IMR-90 (cell line): ENCODE data around the gene NEUROD2. TPM values are rescaled to one million over a fixed set of nuclear protein-coding genes. Genes with fewer than 3 reads are reported as not detected.

Source experiments
- ATAC-seq: fragments of 200-7000 bp; cut with Tn5 transposase; 2 replicates; pipeline ENCODE4 v1.9.1; 2020; ENCODE audit warnings: low read depth, mild to moderate bottlenecking, moderate library complexity
- BruUV-seq: library from RNA; stranded (reverse); fragments of 400-500 nt; replicated peaks from 2 replicates; lab custom pipeline; 2021; lab: Mats Ljungman, UMichigan
- CTCF ChIA-PET: fragments of 300-600 bp; formaldehyde crosslinking; extraction: SDS; loops from one replicate; lab custom pipeline; 2021; ENCODE audit warnings: antibody characterized with exemption; lab: Yijun Ruan, JAX
- POLR2A ChIA-PET: fragments of 300-600 bp; sonication (Branson Sonifier 250); formaldehyde crosslinking; loops from one replicate; lab custom pipeline; 2022; ENCODE audit warnings: antibody characterized with exemption; ENCODE audit not compliant: unreplicated experiment; lab: Charles Lee
- DNase-seq: peaks from one replicate; pipeline ENCODE4 v3.0.0; 2013
- H2AFZ ChIP-seq: replicated peaks from 2 replicates; pipeline ENCODE3; 2013; ENCODE audit warnings: low read length, mild to moderate bottlenecking; ENCODE audit not compliant: poor library complexity
- H2AK5ac ChIP-seq: 2 replicates; pipeline ENCODE4 v1.6.1; 2013; ENCODE audit warnings: low read depth, low read length, inconsistent platforms
- H2AK9ac ChIP-seq: replicated peaks from 2 replicates; pipeline ENCODE3; 2013; ENCODE audit warnings: mild to moderate bottlenecking, low read depth, low read length, moderate library complexity; ENCODE audit not compliant: poor library complexity
- H2BK120ac ChIP-seq: 2 replicates; pipeline ENCODE4 v1.6.1; 2013; ENCODE audit warnings: low read depth, low read length, inconsistent platforms
- H2BK15ac ChIP-seq: 3 replicates; pipeline ENCODE4 v1.6.1; 2013; ENCODE audit warnings: low read depth, low read length, inconsistent platforms
- H2BK20ac ChIP-seq: 2 replicates; pipeline ENCODE4 v1.6.1; 2013; ENCODE audit warnings: low read depth, mild to moderate bottlenecking, inconsistent platforms, low read length, moderate library complexity
- H2BK5ac ChIP-seq: 2 replicates; pipeline ENCODE4 v1.6.1; 2013; ENCODE audit warnings: mild to moderate bottlenecking, low read depth, low read length, inconsistent platforms; ENCODE audit not compliant: poor library complexity, severe bottlenecking
- H3K14ac ChIP-seq: replicated peaks from 2 replicates; pipeline ENCODE4 v1.6.1; 2013; ENCODE audit warnings: low read depth, low read length, inconsistent platforms
- H3K18ac ChIP-seq: 2 replicates; pipeline ENCODE4 v1.6.1; 2013; ENCODE audit warnings: low read depth, low read length, control low read depth
- H3K23ac ChIP-seq: 2 replicates; pipeline ENCODE4 v1.6.1; 2013; ENCODE audit warnings: low read depth, low read length, inconsistent platforms
- H3K27ac ChIP-seq: 2 replicates; pipeline ENCODE4 v1.5.1; 2013; ENCODE audit warnings: mild to moderate bottlenecking, control low read depth, low read length; ENCODE audit not compliant: insufficient read depth
- H3K27me3 ChIP-seq: 2 replicates; pipeline ENCODE4 v1.6.1; 2013; ENCODE audit warnings: low read length; ENCODE audit not compliant: control insufficient read depth, insufficient read depth
- H3K36me3 ChIP-seq: 2 replicates; pipeline ENCODE4 v1.6.1; 2013; ENCODE audit warnings: low read length, mixed read lengths; ENCODE audit not compliant: control insufficient read depth, insufficient read depth
- H3K4ac ChIP-seq: 2 replicates; pipeline ENCODE4 v1.6.1; 2013; ENCODE audit warnings: low read depth, low read length, inconsistent platforms
- H3K4me1 ChIP-seq: 2 replicates; pipeline ENCODE4 v1.6.1; 2013; ENCODE audit warnings: low read length, mixed read lengths; ENCODE audit not compliant: control insufficient read depth, insufficient read depth
- H3K4me2 ChIP-seq: 2 replicates; pipeline ENCODE4 v1.6.1; 2013; ENCODE audit warnings: low read depth, mild to moderate bottlenecking, control low read depth, low read length, moderate library complexity
- H3K4me3 ChIP-seq: 2 replicates; pipeline ENCODE4 v1.5.1; 2013; ENCODE audit warnings: low read depth, mild to moderate bottlenecking, control low read depth, low read length, moderate library complexity; ENCODE audit not compliant: insufficient read depth
- H3K56ac ChIP-seq: 2 replicates; pipeline ENCODE4 v1.6.1; 2013; ENCODE audit warnings: low read length, inconsistent platforms; ENCODE audit not compliant: insufficient read depth; ENCODE audit errors: extremely low read depth
- H3K79me1 ChIP-seq, 2 experiments: 2 replicates each; pipeline ENCODE4 v1.6.1; 2013; ENCODE audit warnings: low read length in 2 of 2, inconsistent platforms in 1 of 2, low read depth in 1 of 2
- H3K9ac ChIP-seq: 2 replicates; pipeline ENCODE4 v1.6.1; 2013; ENCODE audit warnings: low read depth, low read length, control low read depth
- H3K9me1 ChIP-seq: 2 replicates; pipeline ENCODE4 v1.6.1; 2013; ENCODE audit warnings: low read length, inconsistent platforms; ENCODE audit not compliant: insufficient read depth
- H3K9me3 ChIP-seq: 2 replicates; pipeline ENCODE4 v1.6.1; 2013; ENCODE audit warnings: low read length; ENCODE audit not compliant: control insufficient read depth, insufficient read depth
- H4K20me1 ChIP-seq: 2 replicates; pipeline ENCODE4 v1.6.1; 2013; ENCODE audit warnings: low read length, inconsistent platforms; ENCODE audit not compliant: insufficient read depth
- H4K5ac ChIP-seq: 2 replicates; pipeline ENCODE4 v1.6.1; 2013; ENCODE audit warnings: mild to moderate bottlenecking, low read depth, low read length, control low read depth
- H4K8ac ChIP-seq, 2 experiments: 2 replicates each; pipeline ENCODE4 v1.6.1; 2013; ENCODE audit warnings: low read depth in 2 of 2, low read length in 2 of 2, control low read depth in 1 of 2, inconsistent platforms in 1 of 2
- H4K91ac ChIP-seq: 2 replicates; pipeline ENCODE4 v1.6.1; 2013; ENCODE audit warnings: low read depth, low read length, inconsistent platforms; ENCODE audit not compliant: insufficient read depth
- BHLHE40 ChIP-seq: fragments of 150-350 bp; IDR thresholded peaks from 2 replicates; pipeline ENCODE4 v1.6.1; 2016; ENCODE audit warnings: mild to moderate bottlenecking, low read depth, low read length
- CEBPB ChIP-seq: IDR thresholded peaks from 2 replicates; pipeline ENCODE4 v1.6.1; 2012; ENCODE audit warnings: low read depth, low read length, improper control_type of control experiment
- FOS ChIP-seq: fragments of 150-350 bp; IDR thresholded peaks from 2 replicates; pipeline ENCODE4 v1.6.1; 2016; ENCODE audit warnings: low read depth, low read length
- MAZ ChIP-seq: IDR thresholded peaks from 2 replicates; pipeline ENCODE4 v1.6.1; 2012; ENCODE audit warnings: low read depth, mild to moderate bottlenecking, low read length, improper control_type of control experiment, moderate library complexity, borderline replicate concordance
- MXI1 ChIP-seq: IDR thresholded peaks from 2 replicates; pipeline ENCODE4 v1.6.1; 2012; ENCODE audit warnings: low read depth, mild to moderate bottlenecking, low read length, moderate library complexity, borderline replicate concordance
- NFE2L2 ChIP-seq: fragments of 150-350 bp; IDR thresholded peaks from 2 replicates; pipeline ENCODE4 v1.6.1; 2016; ENCODE audit warnings: low read depth, mild to moderate bottlenecking, low read length
- RAD21 ChIP-seq: IDR thresholded peaks from 2 replicates; pipeline ENCODE4 v1.6.1; 2012; ENCODE audit warnings: low read length, improper control_type of control experiment
- RCOR1 ChIP-seq: IDR thresholded peaks from 2 replicates; pipeline ENCODE4 v1.6.1; 2012; ENCODE audit warnings: mild to moderate bottlenecking, low read length, improper control_type of control experiment; ENCODE audit not compliant: insufficient replicate concordance
- RFX5 ChIP-seq: IDR thresholded peaks from 2 replicates; pipeline ENCODE4 v1.8.0; 2012; ENCODE audit warnings: low read depth, mild to moderate bottlenecking, low read length, moderate library complexity
- WGBS, 2 experiments: methylation state at CpG; one replicate each; pipeline versions ENCODE4 v1.1.5 to v1.1.7; 2013; ENCODE audit warnings: missing lambda C conversion rate in 2 of 2; ENCODE audit not compliant: insufficient read length in 1 of 2; ENCODE audit errors: extremely low coverage in 2 of 2; 5-methylcytosine and 5-hydroxymethylcytosine counted together
- dilution Hi-C: fragments of 300-500 bp; cut with HindIII; formaldehyde crosslinking; loops from one replicate; pipeline ENCODE4 v1.14.3; 2018; ENCODE audit warnings: low sequenced_read_pairs; ENCODE audit not compliant: unreplicated experiment
- in situ Hi-C: fragments of 300-500 bp; cut with MboI; formaldehyde crosslinking; loops from 3 replicates; pipeline ENCODE4 v1.14.3; 2019; ENCODE audit warnings: low sequenced_read_pairs, inconsistent platforms, mixed read lengths
- intact Hi-C: fragments of 100-400 bp; cut with micrococcal nuclease; formaldehyde crosslinking; loops from 2 replicates; pipeline ENCODE4 v1.10.0; 2022
- polyA plus RNA-seq, 3 experiments: library from polyadenylated mRNA; depleted of rRNA; stranded (reverse); fragments of >200 nt; gene quantifications; 2 replicates each; pipeline ENCODE4 v1.2.3, GENCODE V29; 2012; ENCODE audit warnings: low replicate concordance in 1 of 3
- total RNA-seq: library from RNA; depleted of rRNA; stranded (reverse); fragments of >200 nt; gene quantifications from 2 replicates; pipeline ENCODE4 v1.2.3, GENCODE V29; 2012
- TF ChIP-seq, protein P1 (sequence below): conservative IDR thresholded peaks from 2 replicates; pipeline ENCODE4 v1.5.1; 2012; ENCODE audit warnings: mild to moderate bottlenecking, low read depth, low read length, improper control_type of control experiment

NEUROD2 gene
- total and polyA plus RNA-seq, 2 of the 4 experiments (the other 2 are of a cell fraction), result not detected

DNA sequence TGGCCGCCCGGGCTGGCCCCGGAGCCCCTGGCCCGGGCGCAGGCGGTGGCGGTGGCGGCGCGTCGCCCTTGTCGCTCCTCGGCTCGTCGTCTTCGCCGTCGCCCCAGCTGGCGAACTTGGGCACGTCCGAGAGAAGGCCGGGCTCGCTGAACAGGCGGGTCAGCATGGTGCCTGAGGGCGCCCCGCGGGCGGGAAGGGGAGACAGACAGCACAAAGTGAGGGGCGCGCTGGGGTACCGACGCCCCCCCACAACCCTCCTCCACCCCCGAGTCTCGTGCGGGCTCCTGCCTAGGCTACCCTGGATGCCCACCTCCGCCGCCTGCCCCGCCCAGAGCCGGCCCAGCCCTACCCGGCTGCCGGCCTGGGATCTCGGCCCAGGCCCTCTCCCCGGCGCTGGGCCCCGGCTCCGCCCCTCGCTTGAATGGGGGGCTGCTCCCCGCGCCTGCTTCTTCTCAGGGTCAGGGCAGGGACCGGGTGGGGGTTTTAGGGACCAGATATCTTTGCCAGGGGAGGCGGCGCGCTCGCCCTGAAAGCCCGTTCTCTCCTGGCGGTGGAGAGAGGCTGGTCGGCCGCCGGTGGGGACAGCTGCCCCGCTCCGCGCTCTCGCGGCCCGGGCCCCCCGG, 1.2 kb downstream of the NEUROD2 start:
- H2BK20ac ChIP-seq, result no peak overlapping the region
- no peaks in the 10 kb centered on the region; the same call in 1 of the 2 replicates for H3K4me1 ChIP-seq
- H3K36me3 ChIP-seq, result no peaks in the 10 kb centered on the region
- ATAC-seq (no peak), DNase-seq (no peak)
- no peak overlapping the region for H3K56ac ChIP-seq
- no peak overlapping the region for H3K9ac ChIP-seq
- in situ Hi-C loops, result no loop called here
- H3K27ac ChIP-seq, result no peak overlapping the region
- no peaks in the 10 kb centered on the region for H3K9me1 ChIP-seq
- no peak overlapping the region for H2BK5ac ChIP-seq
- H2AK9ac ChIP-seq, result no peak overlapping the region
- H3K4ac ChIP-seq, result no peak overlapping the region
- TF ChIP-seq RAD21 (no peak), RCOR1 (no peak), FOS (no peak), BHLHE40 (no peak), RFX5 (no peak), MXI1 (no peak), MAZ (no peak), NFE2L2 (no peak), CEBPB (no peak)
- TF ChIP-seq, protein P1, sequence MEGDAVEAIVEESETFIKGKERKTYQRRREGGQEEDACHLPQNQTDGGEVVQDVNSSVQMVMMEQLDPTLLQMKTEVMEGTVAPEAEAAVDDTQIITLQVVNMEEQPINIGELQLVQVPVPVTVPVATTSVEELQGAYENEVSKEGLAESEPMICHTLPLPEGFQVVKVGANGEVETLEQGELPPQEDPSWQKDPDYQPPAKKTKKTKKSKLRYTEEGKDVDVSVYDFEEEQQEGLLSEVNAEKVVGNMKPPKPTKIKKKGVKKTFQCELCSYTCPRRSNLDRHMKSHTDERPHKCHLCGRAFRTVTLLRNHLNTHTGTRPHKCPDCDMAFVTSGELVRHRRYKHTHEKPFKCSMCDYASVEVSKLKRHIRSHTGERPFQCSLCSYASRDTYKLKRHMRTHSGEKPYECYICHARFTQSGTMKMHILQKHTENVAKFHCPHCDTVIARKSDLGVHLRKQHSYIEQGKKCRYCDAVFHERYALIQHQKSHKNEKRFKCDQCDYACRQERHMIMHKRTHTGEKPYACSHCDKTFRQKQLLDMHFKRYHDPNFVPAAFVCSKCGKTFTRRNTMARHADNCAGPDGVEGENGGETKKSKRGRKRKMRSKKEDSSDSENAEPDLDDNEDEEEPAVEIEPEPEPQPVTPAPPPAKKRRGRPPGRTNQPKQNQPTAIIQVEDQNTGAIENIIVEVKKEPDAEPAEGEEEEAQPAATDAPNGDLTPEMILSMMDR, result no peak
- 4% methylated on average over 11 of the region's 66 CpGs; no CpG with 5 or more reads in 1 of the 2 experiments for WGBS, 2 experiments
- H3K9me3 ChIP-seq, result 0 out of 2 replicates have a peak, but pooled peaks cover 2% of the 10 kb centered on the region
- H2BK120ac ChIP-seq, result no peak overlapping the region
- peaks cover 5% of the 10 kb centered on the region; the same call in 1 of the 2 replicates for H4K20me1 ChIP-seq
- no peak overlapping the region for H3K18ac ChIP-seq
- ChIA-PET POLR2A (no interaction called here), CTCF (no interaction called here)
- H3K4me2 ChIP-seq, result no peak overlapping the region
- intact Hi-C loops, result no loop called here
- H3K4me3 ChIP-seq, result no peak overlapping the region
- H3K27me3 ChIP-seq, result peaks cover 92% of the 10 kb centered on the region
- dilution Hi-C loops, result no loop called here
- no peak overlapping the region for H2AK5ac ChIP-seq
- no peak overlapping the region for H3K23ac ChIP-seq
- no peaks in the 10 kb centered on the region for H3K79me1 ChIP-seq
- no peak overlapping the region for H2AFZ ChIP-seq
- BruUV-seq, result no TSS peak
- no peak overlapping the region for H3K14ac ChIP-seq
- no peak overlapping the region for H4K91ac ChIP-seq
- no peak overlapping the region for H2BK15ac ChIP-seq
- no peak overlapping the region for H4K5ac ChIP-seq
- no peak overlapping the region for H4K8ac ChIP-seq
